ENCODE data around the gene FYN.
"Not testable (repeated sequence)": the region's sequence is repeated elsewhere in the genome, so short reads cannot be mapped to it uniquely, and the experiment has no call there.

The FYN gene

GRCh38 chr6:111696814-111697213 lies 176.4 kb downstream of the FYN start:
- DNase-seq = no peak

GRCh38 chr6:111692327-111693164 lies 180.7 kb downstream of the FYN start:
- DNase-seq = no peak

GRCh38 chr6:111691345-111692225 lies 181.7 kb downstream of the FYN start:
- no peak for DNase-seq

- no peak for DNase-seq
Measured at GRCh38 chr6:111689946-111690345, 183.3 kb downstream of the FYN start.

- no peak for DNase-seq
Measured at GRCh38 chr6:111689419-111689818, 183.8 kb downstream of the FYN start.

GRCh38 chr6:111688331-111688730 lies 184.9 kb downstream of the FYN start:
- DNase-seq = no peak

- DNase-seq = no peak
Measured at GRCh38 chr6:111687652-111688051, 185.6 kb downstream of the FYN start.

- no peak for DNase-seq
Measured at GRCh38 chr6:111686932-111687266, 186.4 kb downstream of the FYN start.

- DNase-seq = no peak
Measured at GRCh38 chr6:111686249-111686931, 186.9 kb downstream of the FYN start.

- no peak for DNase-seq
Measured at GRCh38 chr6:111685526-111685925, 187.7 kb downstream of the FYN start.

GRCh38 chr6:111685058-111685457 lies 188.2 kb downstream of the FYN start:
- DNase-seq = no peak

- no peak for DNase-seq
Measured at GRCh38 chr6:111683749-111684267, 189.4 kb downstream of the FYN start.

GRCh38 chr6:111683157-111683556 lies 190.1 kb downstream of the FYN start:
- no peak for DNase-seq

GRCh38 chr6:111681860-111682259 lies 191.4 kb downstream of the FYN start:
- DNase-seq = no peak

GRCh38 chr6:111680811-111681609 lies 192.2 kb downstream of the FYN start:
- DNase-seq = not testable (repeated sequence)

- DNase-seq = no peak
Measured at GRCh38 chr6:111680015-111680712, 193.1 kb downstream of the FYN start.

- DNase-seq = no peak
Measured at GRCh38 chr6:111679126-111679858, 194.0 kb downstream of the FYN start.

- DNase-seq = no peak
Measured at GRCh38 chr6:111677249-111677990, 195.8 kb downstream of the FYN start.

GRCh38 chr6:111676383-111676782 lies 196.9 kb downstream of the FYN start:
- no peak for DNase-seq

GRCh38 chr6:111674883-111675282 lies 198.4 kb downstream of the FYN start:
- DNase-seq = no peak
